ENCODE results near the gene CRABP2.

The CRABP2 gene

GRCh38 chr1:156656806-156657740 is 48.3 kb downstream of the CRABP2 start:
- Histone ChIP-seq H3F3A (ENCODE audit: insufficient read depth, low read length) (no peaks in the 10 kb centered on the region), H3K27ac (ENCODE audit: low read depth, low read length, poor library complexity, severe bottlenecking) (no peak overlapping the region), H4K20me1 (ENCODE audit: insufficient read depth, low read length) (no peaks in the 10 kb centered on the region), H3K9ac (ENCODE audit: low read length) (no peak overlapping the region), H3K9me2 (ENCODE audit: low read depth, low read length) (no peaks in the 10 kb centered on the region), H3K4me1 (ENCODE audit: insufficient read depth, low read length, severe bottlenecking) (peaks cover 17% of the 10 kb centered on the region), H3K79me2 (ENCODE audit: insufficient read depth, low read length) (no peaks in the 10 kb centered on the region), H3K4me3 (ENCODE audit: low read depth, low read length, poor library complexity, severe bottlenecking) (no peak overlapping the region), H3K4me2 (ENCODE audit: low read length) (no peak overlapping the region), H2AFZ (ENCODE audit: low read length) (no peak overlapping the region), H3K36me3 (ENCODE audit: insufficient read depth, low read length) (no peaks in the 10 kb centered on the region), H3K27me3 (ENCODE audit: insufficient read depth, low read length) (peaks cover 6% of the 10 kb centered on the region), H3K9me3 (ENCODE audit: low read length) (no peaks in the 10 kb centered on the region)
- no peak for TF ChIP-seq EZH2 (IDR thresholded peaks at IDR 0.05; ENCODE audit: borderline replicate concordance, low read length)
- TF ChIP-seq CTCF (IDR thresholded peaks at IDR 0.05; ENCODE audit: low read length) = peak; percentile 84

GRCh38 chr1:156655904-156656516 is 49.4 kb downstream of the CRABP2 start:
- Histone ChIP-seq H2AFZ (ENCODE audit: low read length) (no peak overlapping the region), H3F3A (ENCODE audit: insufficient read depth, low read length) (no peaks in the 10 kb centered on the region), H4K20me1 (ENCODE audit: insufficient read depth, low read length) (no peaks in the 10 kb centered on the region), H3K4me3 (ENCODE audit: low read depth, low read length, poor library complexity, severe bottlenecking) (no peak overlapping the region), H3K9ac (ENCODE audit: low read length) (no peak overlapping the region), H3K4me1 (ENCODE audit: insufficient read depth, low read length, severe bottlenecking) (peaks cover 11% of the 10 kb centered on the region), H3K79me2 (ENCODE audit: insufficient read depth, low read length) (no peaks in the 10 kb centered on the region), H3K36me3 (ENCODE audit: insufficient read depth, low read length) (no peaks in the 10 kb centered on the region), H3K27me3 (ENCODE audit: insufficient read depth, low read length) (peaks cover 6% of the 10 kb centered on the region), H3K9me3 (ENCODE audit: low read length) (no peaks in the 10 kb centered on the region), H3K4me2 (ENCODE audit: low read length) (no peak overlapping the region), H3K27ac (ENCODE audit: low read depth, low read length, poor library complexity, severe bottlenecking) (no peak overlapping the region), H3K9me2 (ENCODE audit: low read depth, low read length) (no peaks in the 10 kb centered on the region)
- TF ChIP-seq EZH2 (IDR thresholded peaks at IDR 0.05; ENCODE audit: borderline replicate concordance, low read length) = no peak
- no peak for TF ChIP-seq CTCF (IDR thresholded peaks at IDR 0.05; ENCODE audit: low read length)

GRCh38 chr1:156655151-156655903 is 50.1 kb downstream of the CRABP2 start:
- Histone ChIP-seq H3K27me3 (ENCODE audit: insufficient read depth, low read length) (peaks cover 6% of the 10 kb centered on the region), H3K9ac (ENCODE audit: low read length) (no peak overlapping the region), H3K4me2 (ENCODE audit: low read length) (no peak overlapping the region), H3K9me2 (ENCODE audit: low read depth, low read length) (no peaks in the 10 kb centered on the region), H3F3A (ENCODE audit: insufficient read depth, low read length) (no peaks in the 10 kb centered on the region), H4K20me1 (ENCODE audit: insufficient read depth, low read length) (no peaks in the 10 kb centered on the region), H3K4me3 (ENCODE audit: low read depth, low read length, poor library complexity, severe bottlenecking) (no peak overlapping the region), H2AFZ (ENCODE audit: low read length) (no peak overlapping the region), H3K79me2 (ENCODE audit: insufficient read depth, low read length) (no peaks in the 10 kb centered on the region), H3K36me3 (ENCODE audit: insufficient read depth, low read length) (no peaks in the 10 kb centered on the region), H3K27ac (ENCODE audit: low read depth, low read length, poor library complexity, severe bottlenecking) (no peak overlapping the region), H3K9me3 (ENCODE audit: low read length) (no peaks in the 10 kb centered on the region), H3K4me1 (ENCODE audit: insufficient read depth, low read length, severe bottlenecking) (peaks cover 10% of the 10 kb centered on the region)
- TF ChIP-seq CTCF (IDR thresholded peaks at IDR 0.05; ENCODE audit: low read length) (no peak), EZH2 (IDR thresholded peaks at IDR 0.05; ENCODE audit: borderline replicate concordance, low read length) (no peak)
